Adrenal gland (tissue), 12 donors: ENCODE data around the gene CC2D1A. TPM values are rescaled to one million over a fixed set of nuclear protein-coding genes. Genes with fewer than 3 reads are reported as not detected.
A peak's percentile ranks its signal among the peaks of the same experiment; 100 is the strongest.
"Not testable (repeated sequence)": the region's sequence is repeated elsewhere in the genome, so short reads cannot be mapped to it uniquely, and the experiment has no call there.

Experiments used
- DNase-seq, 7 donors: peaks; one replicate each; pipeline ENCODE4 v3.0.0-alpha.2; 2019 to 2020
- H3K27ac ChIP-seq, 5 donors: fragments of 200-600 bp; sonication (generic) in 4 of 5; 1 replicate in 3 of 5; 2 replicates in 2 of 5; pipeline versions ENCODE4 v1.5.1 to v1.8.0; 2016 to 2020; ENCODE audit warnings: mild to moderate bottlenecking in 1 of 5
- H3K27me3 ChIP-seq: fragments of 200-600 bp; 2 replicates; pipeline ENCODE4 v1.8.0; 2021
- H3K36me3 ChIP-seq, 2 donors: fragments of 200-600 bp; replicated peaks in 1 of 2; 1 replicate in 1 of 2; 2 replicates in 1 of 2; pipeline versions ENCODE4 v1.5.1 to v1.8.0; 2018 to 2022
- H3K4me1 ChIP-seq, 2 donors: fragments of 200-600 bp; replicated peaks in 1 of 2; 1 replicate in 1 of 2; 2 replicates in 1 of 2; pipeline versions ENCODE4 v1.5.1 to v1.8.0; 2018 to 2021
- H3K4me3 ChIP-seq, 4 donors: fragments of 200-600 bp; sonication (generic) in 3 of 4; one replicate each; pipeline ENCODE4 v1.5.1; 2016 to 2018
- H3K9me3 ChIP-seq, 3 donors: fragments of 200-600 bp; sonication (generic) in 1 of 3; replicated peaks in 1 of 3; 1 replicate in 2 of 3; 2 replicates in 1 of 3; pipeline versions ENCODE4 v1.5.1 to v1.8.0; 2016 to 2021
- CTCF ChIP-seq, 6 experiments: fragments of 450-650 bp in 4 of 6; fragments of 200-600 bp in 2 of 6; sonication (generic) in 1 of 6; IDR thresholded peaks; 1 replicate in 5 of 6; 2 replicates in 1 of 6; pipeline versions ENCODE4 v1.5.1 to v1.8.0; 2016 to 2021; ENCODE audit warnings: antibody characterized with exemption in 6 of 6, mild to moderate bottlenecking in 2 of 6, moderate library complexity in 1 of 6
- POLR2A ChIP-seq, 2 donors: fragments of 450-650 bp; IDR thresholded peaks; one replicate each; pipeline ENCODE4 v1.6.1; 2017; ENCODE audit warnings: antibody characterized with exemption in 2 of 2, mild to moderate bottlenecking in 2 of 2, moderate library complexity in 1 of 2
- WGBS, 4 donors: extraction: QIAGEN DNeasy Blood & Tissue Kit in 2 of 4; methylation state at CpG; one replicate each; pipeline versions ENCODE4 v1.1.5 to v1.1.7; 2013 to 2017; 5-methylcytosine and 5-hydroxymethylcytosine counted together
- intact Hi-C, 2 donors: fragments of 100-400 bp; cut with DNase I; formaldehyde crosslinking; loops; one replicate each; pipeline versions ENCODE4 v1.14.1 to v1.15.0; 2022 to 2023
- polyA plus RNA-seq, 3 donors: library from polyadenylated mRNA; stranded (reverse); fragments of 200-250 nt in 2 of 3; fragments of 350-450 nt in 1 of 3; fragmentation: Illumina TruSeq in 1 of 3; extraction: RNeasy Lipid Tissue Mini Kit (QIAGEN cat#74804) in 1 of 3; gene quantifications; one replicate each; pipeline ENCODE4 v1.2.3, GENCODE V29; 2013 to 2014
- total RNA-seq, 9 donors: library from RNA; depleted of rRNA in 4 of 9; stranded (reverse); fragments of >200 nt in 4 of 9; fragments of 120-200 nt in 1 of 9; fragmentation: NEBNext Ultra II Directional in 1 of 9; extraction: Animal tissue kit (Norgen Biotek cat#: 25700) in 1 of 9; gene quantifications; one replicate each; pipeline versions ENCODE4 v1.1.0 to v1.2.4, GENCODE V29; 2013 to 2023
- donor health status: healthy with polysubstance abuse.
- donor health status: Bipolar disorder and iron deficiency.
- donor health status: DM: yes; HTN: yes; CAD: no.
- donor health status: DM: no; HTN: no; CAD: no.
- donor health status: DM: no; HTN: no; CAD: no.
- donor health status: DM: yes; HTN: yes; CAD: no.

Gene CC2D1A
- total and polyA plus RNA-seq, 12 donors = 9.0 to 125 (median 31.1) TPM

GRCh38 chr19:13920524-13920923, 14.5 kb downstream of the CC2D1A start:
- Histone ChIP-seq H3K27ac (no peak overlapping the region), H3K36me3 (peaks cover 0 to 62% of the 10 kb centered on the region in 2 donors), H3K4me1 (no peaks in the 10 kb centered on the region), H3K4me3 (no peak overlapping the region), H3K9me3 (no peaks in the 10 kb centered on the region), H3K27me3 (no peaks in the 10 kb centered on the region)
- intact Hi-C loops = no loop called here
- 97 to 100% (median 99%) methylated on average over 1 to 11 of the region's 11 CpGs for WGBS, 4 donors
- DNase-seq = no peak
- TF ChIP-seq CTCF (IDR thresholded peaks at IDR 0.05) (no peak), POLR2A (IDR thresholded peaks at IDR 0.05) (no peak)

- TF ChIP-seq POLR2A (IDR thresholded peaks at IDR 0.05) (no peak), CTCF (IDR thresholded peaks at IDR 0.05) (no peak)
- H3K9me3 ChIP-seq = no peaks in the 10 kb centered on the region
- H3K27ac ChIP-seq = no peak overlapping the region
- H3K4me1 ChIP-seq = no peaks in the 10 kb centered on the region
- peaks cover 0 to 62% of the 10 kb centered on the region in 2 donors for H3K36me3 ChIP-seq
- no peaks in the 10 kb centered on the region for H3K27me3 ChIP-seq
- peak in 3 of 7 donors; percentile 30 to 61 (median 40) for DNase-seq
- 82 to 93% (median 90%) methylated on average over 2 of the region's 2 CpGs for WGBS, 4 donors
- intact Hi-C loops = no loop called here
- H3K4me3 ChIP-seq = no peak overlapping the region
Observed at GRCh38 chr19:13920940-13921747, 15.1 kb downstream of the CC2D1A start.

GRCh38 chr19:13922118-13922517, 16.1 kb downstream of the CC2D1A start:
- H3K9me3 ChIP-seq, DNase-seq, H3K4me1 ChIP-seq, H3K27ac ChIP-seq, intact Hi-C loops, H3K4me3 ChIP-seq, H3K27me3 ChIP-seq: not testable (repeated sequence)
- 95 to 98% (median 96%) methylated on average over 6 of the region's 6 CpGs for WGBS, 4 donors
- peaks cover 0 to 70% of the 10 kb centered on the region in 2 donors for H3K36me3 ChIP-seq

GRCh38 chr19:13923194-13923987, 17.4 kb downstream of the CC2D1A start:
- intact Hi-C loops = no loop called here
- Histone ChIP-seq H3K9me3 (no peaks in the 10 kb centered on the region), H3K4me1 (no peaks in the 10 kb centered on the region), H3K4me3 (no peak overlapping the region), H3K27ac (no peak overlapping the region), H3K36me3 (peaks cover 0 to 69% of the 10 kb centered on the region in 2 donors), H3K27me3 (no peaks in the 10 kb centered on the region)
- no peak for TF ChIP-seq POLR2A (IDR thresholded peaks at IDR 0.05)
- no peak for TF ChIP-seq CTCF (IDR thresholded peaks at IDR 0.05)
- WGBS, 4 donors = 92 to 99% (median 96%) methylated on average over 17 to 28 of the region's 28 CpGs
- no peak for DNase-seq
